Dermis lymphatic vessel endothelial cell (primary cell): Measurements from ENCODE around the gene ZFP64. TPM values are rescaled to one million over a fixed set of nuclear protein-coding genes. Genes with fewer than 3 reads are reported as not detected.

Experiments
- total RNA-seq: library from RNA; depleted of rRNA; stranded (reverse); fragments of >200 nt; gene quantifications from 2 replicates; pipeline ENCODE4 v1.2.1, GENCODE V29; 2014

Gene ZFP64
- total RNA-seq: 22.3 and 29.8 TPM in 2 replicates

DNA sequence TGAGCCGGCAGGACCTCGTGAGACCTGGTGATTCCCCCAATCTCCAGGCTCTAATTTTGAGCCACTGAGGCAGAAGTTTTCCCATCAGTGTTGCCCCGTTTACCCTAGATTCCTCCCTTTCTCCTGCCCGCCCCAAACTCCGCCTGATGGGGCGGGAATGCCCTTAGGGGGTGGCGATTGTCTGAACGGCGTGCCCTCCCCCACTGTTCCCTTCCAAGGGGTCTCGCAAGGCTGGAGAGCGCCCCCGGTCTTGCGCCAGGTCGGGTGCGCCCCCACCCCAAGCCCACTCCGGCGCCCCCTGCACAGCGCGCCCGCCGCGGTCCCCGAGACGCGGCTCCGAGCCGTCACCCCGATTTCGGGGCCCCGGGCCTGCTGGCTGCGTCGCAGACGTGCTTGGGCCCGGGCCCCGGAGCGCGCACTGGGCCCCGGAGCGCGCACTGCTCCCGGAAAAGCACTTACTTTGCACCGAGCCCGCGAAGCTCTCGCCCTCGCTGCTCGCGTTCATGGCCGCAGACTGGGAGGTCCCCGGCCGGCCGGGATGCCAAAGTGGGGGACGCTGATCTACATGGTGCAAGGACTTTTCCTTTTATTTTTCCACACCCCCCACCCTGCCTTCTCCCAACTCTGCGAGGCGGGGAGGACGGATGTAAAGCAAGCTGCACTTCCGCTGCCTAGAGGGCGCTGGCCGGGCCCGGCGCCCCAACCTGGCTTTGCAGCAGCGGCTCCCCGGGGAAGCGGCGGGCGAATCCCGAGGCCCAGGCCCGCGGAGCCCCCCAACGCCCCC lies at the start of gene ZFP64:
ZFP64 (minus strand) TSS at position 648 of the 784 bp plus-strand sequence; CDS start at position 505, 143 bp downstream.

